ENCODE results near the gene NAV2. TPM values are rescaled to one million over a fixed set of nuclear protein-coding genes. Genes with fewer than 3 reads are reported as not detected.

NAV2 gene
- total and polyA plus RNA-seq, 3 donors from 2014 or later, result 3.4 to 6.0 (median 3.9) TPM

DNA sequence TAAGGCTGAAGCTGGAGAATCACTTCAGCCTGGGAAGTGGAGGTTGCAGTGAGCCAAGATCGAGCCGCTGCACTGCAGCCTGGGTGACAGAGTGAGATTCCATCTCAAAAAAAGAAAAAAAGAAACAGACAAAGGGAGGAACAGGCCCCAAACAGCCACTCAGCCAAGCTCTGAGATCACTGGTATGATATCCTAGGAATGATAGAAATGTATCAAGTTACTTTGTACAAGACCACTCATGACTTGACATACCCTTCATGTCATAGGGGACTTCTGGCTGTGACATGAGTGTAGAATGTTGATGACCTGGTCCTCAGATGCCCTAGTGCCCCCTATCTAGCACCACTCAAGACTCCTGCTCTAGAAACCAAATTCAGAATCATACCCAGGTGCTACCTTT lies 216.5 kb downstream of the NAV2 start:
- Histone ChIP-seq H3K4me1 (peaks cover 4% of the 10 kb centered on the region), H3K9me3 (no peaks in the 10 kb centered on the region), H3K4me3 (no peak overlapping the region), H3K27ac (no peak overlapping the region), H3K36me3 (ENCODE audit: low read depth, missing control alignments) (no peaks in the 10 kb centered on the region), H3K27me3 (no peaks in the 10 kb centered on the region)
- WGBS, 2 donors, result 88 to 95% methylated on average over 2 of the region's 2 CpGs
- no peak for DNase-seq
- TF ChIP-seq, protein P1, sequence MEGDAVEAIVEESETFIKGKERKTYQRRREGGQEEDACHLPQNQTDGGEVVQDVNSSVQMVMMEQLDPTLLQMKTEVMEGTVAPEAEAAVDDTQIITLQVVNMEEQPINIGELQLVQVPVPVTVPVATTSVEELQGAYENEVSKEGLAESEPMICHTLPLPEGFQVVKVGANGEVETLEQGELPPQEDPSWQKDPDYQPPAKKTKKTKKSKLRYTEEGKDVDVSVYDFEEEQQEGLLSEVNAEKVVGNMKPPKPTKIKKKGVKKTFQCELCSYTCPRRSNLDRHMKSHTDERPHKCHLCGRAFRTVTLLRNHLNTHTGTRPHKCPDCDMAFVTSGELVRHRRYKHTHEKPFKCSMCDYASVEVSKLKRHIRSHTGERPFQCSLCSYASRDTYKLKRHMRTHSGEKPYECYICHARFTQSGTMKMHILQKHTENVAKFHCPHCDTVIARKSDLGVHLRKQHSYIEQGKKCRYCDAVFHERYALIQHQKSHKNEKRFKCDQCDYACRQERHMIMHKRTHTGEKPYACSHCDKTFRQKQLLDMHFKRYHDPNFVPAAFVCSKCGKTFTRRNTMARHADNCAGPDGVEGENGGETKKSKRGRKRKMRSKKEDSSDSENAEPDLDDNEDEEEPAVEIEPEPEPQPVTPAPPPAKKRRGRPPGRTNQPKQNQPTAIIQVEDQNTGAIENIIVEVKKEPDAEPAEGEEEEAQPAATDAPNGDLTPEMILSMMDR (IDR thresholded peaks at IDR 0.05), result no peak
- no peak for TF ChIP-seq POLR2A (IDR thresholded peaks at IDR 0.05)
- intact Hi-C loops (cut with DNase I; ENCODE audit: low total_unique reads), result no loop called here

DNA sequence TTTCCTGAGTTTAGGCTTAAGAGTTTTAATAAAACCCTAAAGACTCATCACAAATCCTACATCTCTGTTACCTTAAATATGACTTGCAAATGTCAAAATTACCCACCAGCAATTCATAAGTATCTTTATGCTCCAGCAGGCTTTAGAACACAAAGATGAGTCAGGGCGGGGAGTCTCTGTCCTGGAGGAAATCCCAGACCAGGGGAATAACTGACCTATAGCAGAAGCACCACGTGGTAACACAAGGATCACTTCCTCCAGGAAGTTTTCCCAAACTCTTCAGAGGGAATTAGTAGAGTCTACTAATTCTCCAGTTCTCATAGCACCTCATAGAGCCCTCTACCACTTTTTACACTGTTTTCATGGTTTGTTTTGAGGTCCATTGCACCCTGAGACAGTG lies 217.0 kb downstream of the NAV2 start:
- no peaks in the 10 kb centered on the region for H3K9me3 ChIP-seq
- no peak for TF ChIP-seq POLR2A (IDR thresholded peaks at IDR 0.05)
- TF ChIP-seq, protein P1 (IDR thresholded peaks at IDR 0.05), result no peak
- no peak overlapping the region for H3K27ac ChIP-seq
- WGBS, 2 donors, result 86 to 90% methylated on average over 2 of the region's 2 CpGs
- no peaks in the 10 kb centered on the region for H3K36me3 ChIP-seq (ENCODE audit: low read depth, missing control alignments)
- H3K27me3 ChIP-seq, result no peaks in the 10 kb centered on the region
- peaks cover 4% of the 10 kb centered on the region for H3K4me1 ChIP-seq
- DNase-seq, result no peak
- H3K4me3 ChIP-seq, result no peak overlapping the region
- intact Hi-C loops (cut with DNase I; ENCODE audit: low total_unique reads), result no loop called here

DNA sequence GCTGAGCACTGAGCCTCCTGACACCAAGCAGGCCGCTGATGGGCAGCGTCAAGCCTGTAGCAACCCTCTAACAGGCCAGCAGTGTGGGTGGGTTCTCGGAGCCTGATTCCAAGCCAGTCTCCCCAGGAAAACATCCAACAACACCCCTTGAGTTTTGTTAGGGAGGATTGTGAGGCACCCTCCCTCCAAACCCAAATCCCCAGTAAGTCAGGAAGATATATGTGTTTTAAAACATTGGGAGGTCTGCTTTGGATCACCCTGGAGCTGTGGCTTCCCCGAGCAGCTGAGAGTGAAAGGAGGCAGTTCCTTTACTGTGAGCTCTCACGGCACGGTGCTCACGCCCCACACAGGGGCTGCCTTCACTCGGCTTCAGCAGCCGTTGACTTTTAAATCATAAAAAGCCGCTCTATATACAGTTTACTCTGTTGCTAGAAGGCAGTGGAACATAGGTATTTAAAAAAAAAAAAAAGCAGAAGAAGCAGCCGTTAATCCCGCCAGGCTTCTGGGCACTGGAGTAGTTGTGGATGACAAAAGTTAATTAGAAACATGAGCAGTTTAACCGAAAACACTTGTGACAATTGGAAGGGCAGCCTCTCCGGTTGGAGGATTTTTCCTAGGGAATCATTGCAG lies 218.6 kb downstream of the NAV2 start:
- H3K36me3 ChIP-seq (ENCODE audit: low read depth, missing control alignments), result no peaks in the 10 kb centered on the region
- no peaks in the 10 kb centered on the region for H3K27me3 ChIP-seq
- H3K9me3 ChIP-seq, result no peaks in the 10 kb centered on the region
- no peak overlapping the region for H3K27ac ChIP-seq
- H3K4me3 ChIP-seq, result no peak overlapping the region
- 56 to 61% methylated on average over 13 to 14 of the region's 14 CpGs for WGBS, 2 donors
- H3K4me1 ChIP-seq, result peaks cover 4% of the 10 kb centered on the region
- intact Hi-C loops (cut with DNase I; ENCODE audit: low total_unique reads), result no loop called here
- TF ChIP-seq POLR2A (IDR thresholded peaks at IDR 0.05), result no peak
- DNase-seq, result no peak

DNA sequence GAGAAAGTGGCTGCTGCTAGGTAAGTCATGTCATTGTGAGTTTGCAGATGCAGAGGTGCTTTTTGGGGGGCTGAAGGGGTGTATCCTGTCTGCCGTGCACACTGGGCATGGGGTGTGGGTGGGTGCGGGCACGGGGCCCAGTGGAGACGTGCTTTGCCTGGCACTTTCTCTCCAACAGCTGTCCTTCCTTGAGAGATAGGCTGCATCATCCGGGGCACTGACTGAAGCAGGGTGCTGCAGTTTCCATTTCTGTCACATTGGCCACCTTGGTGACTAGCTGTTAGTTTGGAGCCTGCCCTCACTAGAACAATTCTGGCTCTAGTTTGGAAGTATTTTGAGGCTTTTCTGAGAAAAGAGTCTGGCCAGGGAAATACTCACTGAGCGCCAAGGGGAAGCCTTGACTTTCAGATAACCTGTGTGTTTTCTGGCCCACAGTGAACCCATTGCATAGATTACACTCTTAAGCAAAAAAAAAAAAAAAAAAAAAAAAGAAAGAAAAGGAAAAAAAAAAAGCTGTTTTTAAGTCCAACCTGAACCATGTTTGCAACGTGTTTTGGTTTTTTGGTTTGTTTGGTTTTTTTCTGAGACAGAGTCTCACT lies 219.2 kb downstream of the NAV2 start:
- H3K36me3 ChIP-seq (ENCODE audit: low read depth, missing control alignments), result no peaks in the 10 kb centered on the region
- intact Hi-C loops (cut with DNase I; ENCODE audit: low total_unique reads), result no loop called here
- DNase-seq, result no peak
- no peaks in the 10 kb centered on the region for H3K27me3 ChIP-seq
- 40 to 61% methylated on average over 6 to 7 of the region's 7 CpGs for WGBS, 2 donors
- no peak overlapping the region for H3K4me3 ChIP-seq
- peaks cover 4% of the 10 kb centered on the region for H3K4me1 ChIP-seq
- H3K9me3 ChIP-seq, result no peaks in the 10 kb centered on the region
- TF ChIP-seq POLR2A (IDR thresholded peaks at IDR 0.05), result no peak
- TF ChIP-seq, protein P1 (IDR thresholded peaks at IDR 0.05), result no peak
- no peak overlapping the region for H3K27ac ChIP-seq

DNA sequence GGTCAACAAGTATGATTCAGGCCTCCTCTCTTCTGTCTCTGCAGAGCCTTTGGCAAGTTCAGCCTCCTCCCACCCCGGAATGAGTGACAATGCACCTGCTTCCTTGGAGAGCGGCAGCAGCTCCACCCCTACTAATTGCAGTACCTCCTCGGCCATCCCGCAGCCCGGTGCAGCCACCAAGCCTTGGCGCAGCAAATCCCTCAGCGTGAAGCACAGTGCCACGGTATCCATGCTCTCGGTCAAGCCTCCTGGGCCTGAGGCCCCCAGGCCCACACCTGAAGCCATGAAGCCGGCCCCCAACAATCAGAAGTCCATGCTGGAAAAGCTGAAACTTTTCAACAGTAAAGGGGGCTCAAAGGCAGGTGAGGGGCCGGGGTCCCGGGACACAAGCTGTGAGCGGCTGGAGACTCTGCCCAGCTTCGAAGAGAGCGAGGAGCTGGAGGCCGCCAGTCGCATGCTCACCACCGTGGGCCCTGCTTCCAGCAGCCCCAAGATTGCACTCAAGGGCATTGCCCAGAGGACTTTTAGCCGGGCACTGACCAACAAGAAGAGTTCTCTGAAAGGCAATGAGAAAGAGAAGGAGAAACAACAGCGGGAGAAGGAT lies 220.6 kb downstream of the NAV2 start:
- no peaks in the 10 kb centered on the region for H3K9me3 ChIP-seq
- no peak for DNase-seq
- no peak overlapping the region for H3K4me3 ChIP-seq
- WGBS, 2 donors, result 95% methylated on average over 13 to 20 of the region's 20 CpGs
- peaks cover 4% of the 10 kb centered on the region for H3K4me1 ChIP-seq
- TF ChIP-seq, protein P1 (IDR thresholded peaks at IDR 0.05), result no peak
- no peak for TF ChIP-seq POLR2A (IDR thresholded peaks at IDR 0.05)
- H3K27ac ChIP-seq, result no peak overlapping the region
- no peaks in the 10 kb centered on the region for H3K27me3 ChIP-seq
- no peaks in the 10 kb centered on the region for H3K36me3 ChIP-seq (ENCODE audit: low read depth, missing control alignments)
- intact Hi-C loops (cut with DNase I; ENCODE audit: low total_unique reads), result no loop called here

Data from testis (tissue), 3 donors.